Renal cortical epithelial cell (primary cell): Measurements from ENCODE around the gene IMPA2. TPM values are rescaled to one million over a fixed set of nuclear protein-coding genes. Genes with fewer than 3 reads are reported as not detected.
A peak's percentile ranks its signal among the peaks of the same experiment; 100 is the strongest.
"Not testable (repeated sequence)": the region's sequence is repeated elsewhere in the genome, so short reads cannot be mapped to it uniquely, and the experiment has no call there.

Experiments used
- DNase-seq: peaks from one replicate; pipeline ENCODE4 v3.0.0-alpha.2; 2011; ENCODE audit warnings: low read depth
- total RNA-seq: library from RNA; depleted of rRNA; stranded (reverse); fragments of >200 nt; gene quantifications from 2 replicates; pipeline ENCODE4 v1.2.3, GENCODE V29; 2014

The IMPA2 gene
- total RNA-seq, 1 donor from 2014 or later, result 123 TPM

GRCh38 chr18:12072996-12073395 lies 91.7 kb downstream of the IMPA2 start:
- DNase-seq, result no peak

- peak; percentile 29 for DNase-seq
Observed at GRCh38 chr18:12074736-12075135, 93.4 kb downstream of the IMPA2 start.

GRCh38 chr18:12076424-12077140 lies 95.3 kb downstream of the IMPA2 start:
- no peak for DNase-seq

GRCh38 chr18:12077994-12078393 lies 96.7 kb downstream of the IMPA2 start:
- DNase-seq, result not testable (repeated sequence)

GRCh38 chr18:12079491-12080237 lies 98.4 kb downstream of the IMPA2 start:
- peak; percentile 92 for DNase-seq

Other genes with a start within 250 kb of the IMPA2 start
- 106 and 118 TPM in 2 replicates for gene CHMP1B, start 130.1 kb upstream of the IMPA2 start, total RNA-seq
- 20.1 and 37.6 TPM in 2 replicates for gene MPPE1, start 73.2 kb upstream of the IMPA2 start, total RNA-seq
- not detected in 2 replicates for gene ANKRD62, start 112.3 kb downstream of the IMPA2 start, total RNA-seq